Right lobe of liver (tissue), 4 donors: Measurements from ENCODE around the gene SAMD7.

ENCODE experiments used
- CTCF ChIP-seq, 4 donors: fragments of 200-600 bp in 3 of 4; fragments of 450-650 bp in 1 of 4; IDR thresholded peaks; one replicate each; pipeline versions ENCODE4 v1.5.1 to v1.8.0; 2016 to 2022; ENCODE audit warnings: antibody characterized with exemption in 4 of 4, mild to moderate bottlenecking in 2 of 4
- POLR2A ChIP-seq: fragments of 450-650 bp; IDR thresholded peaks from one replicate; pipeline ENCODE4 v1.6.1; 2017; ENCODE audit warnings: antibody characterized with exemption, mild to moderate bottlenecking
- donor health status: DM: no; HTN: no; CAD: no.
- donor health status: DM: no; HTN: no; CAD: no.
- donor health status: DM: no; HTN: yes; CAD: no.

DNA sequence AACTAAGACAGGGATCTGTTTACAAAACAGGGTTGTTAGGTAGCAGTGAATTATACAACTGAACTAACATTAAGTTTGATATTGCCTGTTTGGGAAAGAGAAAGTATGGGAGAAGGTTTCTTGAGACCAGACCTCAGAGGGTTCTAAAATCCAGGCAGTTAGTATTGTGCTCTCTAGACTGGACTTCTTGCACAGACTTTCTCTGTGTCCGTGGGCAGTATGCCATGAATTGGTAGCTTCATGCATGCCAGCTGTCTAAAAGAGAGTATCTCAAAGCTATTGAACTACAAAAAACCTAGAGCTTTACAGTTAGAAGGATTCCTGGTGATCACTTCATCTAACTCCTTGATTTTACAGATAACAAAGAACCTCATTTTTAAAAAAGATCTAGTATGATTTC is 12.5 kb downstream of the SAMD7 start:
- TF ChIP-seq CTCF (IDR thresholded peaks at IDR 0.05), result no peak
- no peak for TF ChIP-seq POLR2A
